ENCODE measurements around the gene SYT5. TPM values are rescaled to one million over a fixed set of nuclear protein-coding genes. Genes with fewer than 3 reads are reported as not detected.
A peak's percentile ranks its signal among the peaks of the same experiment; 100 is the strongest.

The SYT5 gene
- total and polyA plus RNA-seq, 9 of the 15 experiments (the other 6 are each of a cell fraction or from before 2014, with no cell fraction given), result 1.3 to 20.9 (median 8.8) TPM

GRCh38 chr19:55157064-55157908, 22.8 kb downstream of the SYT5 start, which contains the start of gene TNNI3 (continued):
- TF ChIP-seq, protein P1, sequence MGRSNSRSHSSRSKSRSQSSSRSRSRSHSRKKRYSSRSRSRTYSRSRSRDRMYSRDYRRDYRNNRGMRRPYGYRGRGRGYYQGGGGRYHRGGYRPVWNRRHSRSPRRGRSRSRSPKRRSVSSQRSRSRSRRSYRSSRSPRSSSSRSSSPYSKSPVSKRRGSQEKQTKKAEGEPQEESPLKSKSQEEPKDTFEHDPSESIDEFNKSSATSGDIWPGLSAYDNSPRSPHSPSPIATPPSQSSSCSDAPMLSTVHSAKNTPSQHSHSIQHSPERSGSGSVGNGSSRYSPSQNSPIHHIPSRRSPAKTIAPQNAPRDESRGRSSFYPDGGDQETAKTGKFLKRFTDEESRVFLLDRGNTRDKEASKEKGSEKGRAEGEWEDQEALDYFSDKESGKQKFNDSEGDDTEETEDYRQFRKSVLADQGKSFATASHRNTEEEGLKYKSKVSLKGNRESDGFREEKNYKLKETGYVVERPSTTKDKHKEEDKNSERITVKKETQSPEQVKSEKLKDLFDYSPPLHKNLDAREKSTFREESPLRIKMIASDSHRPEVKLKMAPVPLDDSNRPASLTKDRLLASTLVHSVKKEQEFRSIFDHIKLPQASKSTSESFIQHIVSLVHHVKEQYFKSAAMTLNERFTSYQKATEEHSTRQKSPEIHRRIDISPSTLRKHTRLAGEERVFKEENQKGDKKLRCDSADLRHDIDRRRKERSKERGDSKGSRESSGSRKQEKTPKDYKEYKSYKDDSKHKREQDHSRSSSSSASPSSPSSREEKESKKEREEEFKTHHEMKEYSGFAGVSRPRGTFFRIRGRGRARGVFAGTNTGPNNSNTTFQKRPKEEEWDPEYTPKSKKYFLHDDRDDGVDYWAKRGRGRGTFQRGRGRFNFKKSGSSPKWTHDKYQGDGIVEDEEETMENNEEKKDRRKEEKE (IDR thresholded peaks at IDR 0.05; ENCODE audit: borderline replicate concordance in 1 of 2, control insufficient read depth in 1 of 2, low read depth in 2 of 2, low read length in 1 of 2), result no peak
- no peak for TF ChIP-seq ZNF75A (CRISPR knock-in tag; IDR thresholded peaks at IDR 0.05)
- peak; percentile 43 for TF ChIP-seq VEZF1 (CRISPR knock-in tag; IDR thresholded peaks at IDR 0.05)
- TF ChIP-seq ZFP91 (CRISPR knock-in tag; IDR thresholded peaks at IDR 0.05), result no peak
- TF ChIP-seq, protein P2, sequence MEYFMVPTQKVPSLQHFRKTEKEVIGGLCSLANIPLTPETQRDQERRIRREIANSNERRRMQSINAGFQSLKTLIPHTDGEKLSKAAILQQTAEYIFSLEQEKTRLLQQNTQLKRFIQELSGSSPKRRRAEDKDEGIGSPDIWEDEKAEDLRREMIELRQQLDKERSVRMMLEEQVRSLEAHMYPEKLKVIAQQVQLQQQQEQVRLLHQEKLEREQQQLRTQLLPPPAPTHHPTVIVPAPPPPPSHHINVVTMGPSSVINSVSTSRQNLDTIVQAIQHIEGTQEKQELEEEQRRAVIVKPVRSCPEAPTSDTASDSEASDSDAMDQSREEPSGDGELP (CRISPR knock-in tag; IDR thresholded peaks at IDR 0.05; ENCODE audit: borderline replicate concordance), result peak; percentile 29; the same call in 1 of the 2 replicates
- 0 out of 2 replicates have a peak, but pooled peaks have one; percentile 25 for TF ChIP-seq MTA3 (IDR thresholded peaks at IDR 0.05; ENCODE audit: borderline replicate concordance)
- TF ChIP-seq ZBTB7A (IDR thresholded peaks at IDR 0.05; ENCODE audit: borderline replicate concordance, control insufficient read depth, low read depth, low read length), result peak; percentile 91; the same call in 1 of the 2 replicates
- no peak for TF ChIP-seq PTRF (tag; IDR thresholded peaks at IDR 0.05)
- TF ChIP-seq, protein P3, sequence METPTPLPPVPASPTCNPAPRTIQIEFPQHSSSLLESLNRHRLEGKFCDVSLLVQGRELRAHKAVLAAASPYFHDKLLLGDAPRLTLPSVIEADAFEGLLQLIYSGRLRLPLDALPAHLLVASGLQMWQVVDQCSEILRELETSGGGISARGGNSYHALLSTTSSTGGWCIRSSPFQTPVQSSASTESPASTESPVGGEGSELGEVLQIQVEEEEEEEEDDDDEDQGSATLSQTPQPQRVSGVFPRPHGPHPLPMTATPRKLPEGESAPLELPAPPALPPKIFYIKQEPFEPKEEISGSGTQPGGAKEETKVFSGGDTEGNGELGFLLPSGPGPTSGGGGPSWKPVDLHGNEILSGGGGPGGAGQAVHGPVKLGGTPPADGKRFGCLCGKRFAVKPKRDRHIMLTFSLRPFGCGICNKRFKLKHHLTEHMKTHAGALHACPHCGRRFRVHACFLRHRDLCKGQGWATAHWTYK (CRISPR knock-in tag; IDR thresholded peaks at IDR 0.05), result 0 out of 2 replicates have a peak, but pooled peaks have one; percentile 34
- TF ChIP-seq ZNF449 (CRISPR knock-in tag; IDR thresholded peaks at IDR 0.05), result no peak
- TF ChIP-seq SPI1 (IDR thresholded peaks at IDR 0.05; ENCODE audit: borderline replicate concordance, low read depth, low read length), result peak; percentile 88
- TF ChIP-seq SETDB1 (IDR thresholded peaks at IDR 0.05; ENCODE audit: low read length), result no peak
